AG10803 (cell line): ENCODE data around the gene ANGEL2.

Experiments used
- DNase-seq: peaks from one replicate; pipeline ENCODE4 v3.0.0; 2010; ENCODE audit warnings: low read depth
- H3K4me3 ChIP-seq: 2 replicates; pipeline ENCODE4 v1.5.1; 2011; ENCODE audit warnings: mild to moderate bottlenecking, low read length, control low read depth
- TF ChIP-seq, protein P1 (sequence below): conservative IDR thresholded peaks from 2 replicates; pipeline ENCODE4 v1.5.1; 2011; ENCODE audit warnings: mild to moderate bottlenecking, low read length, control low read depth, inconsistent platforms

Gene ANGEL2

DNA sequence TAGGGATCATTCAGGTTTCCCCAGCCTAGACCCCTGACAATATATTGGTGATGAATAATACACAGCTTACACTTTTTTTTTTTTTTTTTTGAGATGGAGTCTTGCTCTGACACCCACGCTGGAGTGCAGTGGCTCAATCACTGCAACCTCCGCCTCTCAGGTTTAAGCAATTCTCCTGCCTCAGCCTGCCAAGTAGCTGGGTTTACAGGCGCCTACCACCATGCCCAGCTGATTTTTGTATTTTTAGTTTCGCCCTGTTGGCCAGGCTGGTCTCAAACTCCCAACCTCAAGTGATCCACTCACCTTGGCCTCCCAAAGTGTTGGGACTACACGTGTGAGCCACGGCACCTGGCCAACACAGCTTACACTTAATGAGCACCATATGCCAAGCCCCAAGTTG is 58.1 kb downstream of the ANGEL2 start:
- TF ChIP-seq, protein P1, sequence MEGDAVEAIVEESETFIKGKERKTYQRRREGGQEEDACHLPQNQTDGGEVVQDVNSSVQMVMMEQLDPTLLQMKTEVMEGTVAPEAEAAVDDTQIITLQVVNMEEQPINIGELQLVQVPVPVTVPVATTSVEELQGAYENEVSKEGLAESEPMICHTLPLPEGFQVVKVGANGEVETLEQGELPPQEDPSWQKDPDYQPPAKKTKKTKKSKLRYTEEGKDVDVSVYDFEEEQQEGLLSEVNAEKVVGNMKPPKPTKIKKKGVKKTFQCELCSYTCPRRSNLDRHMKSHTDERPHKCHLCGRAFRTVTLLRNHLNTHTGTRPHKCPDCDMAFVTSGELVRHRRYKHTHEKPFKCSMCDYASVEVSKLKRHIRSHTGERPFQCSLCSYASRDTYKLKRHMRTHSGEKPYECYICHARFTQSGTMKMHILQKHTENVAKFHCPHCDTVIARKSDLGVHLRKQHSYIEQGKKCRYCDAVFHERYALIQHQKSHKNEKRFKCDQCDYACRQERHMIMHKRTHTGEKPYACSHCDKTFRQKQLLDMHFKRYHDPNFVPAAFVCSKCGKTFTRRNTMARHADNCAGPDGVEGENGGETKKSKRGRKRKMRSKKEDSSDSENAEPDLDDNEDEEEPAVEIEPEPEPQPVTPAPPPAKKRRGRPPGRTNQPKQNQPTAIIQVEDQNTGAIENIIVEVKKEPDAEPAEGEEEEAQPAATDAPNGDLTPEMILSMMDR: no peak
- no peak overlapping the region for H3K4me3 ChIP-seq
- DNase-seq: no peak

DNA sequence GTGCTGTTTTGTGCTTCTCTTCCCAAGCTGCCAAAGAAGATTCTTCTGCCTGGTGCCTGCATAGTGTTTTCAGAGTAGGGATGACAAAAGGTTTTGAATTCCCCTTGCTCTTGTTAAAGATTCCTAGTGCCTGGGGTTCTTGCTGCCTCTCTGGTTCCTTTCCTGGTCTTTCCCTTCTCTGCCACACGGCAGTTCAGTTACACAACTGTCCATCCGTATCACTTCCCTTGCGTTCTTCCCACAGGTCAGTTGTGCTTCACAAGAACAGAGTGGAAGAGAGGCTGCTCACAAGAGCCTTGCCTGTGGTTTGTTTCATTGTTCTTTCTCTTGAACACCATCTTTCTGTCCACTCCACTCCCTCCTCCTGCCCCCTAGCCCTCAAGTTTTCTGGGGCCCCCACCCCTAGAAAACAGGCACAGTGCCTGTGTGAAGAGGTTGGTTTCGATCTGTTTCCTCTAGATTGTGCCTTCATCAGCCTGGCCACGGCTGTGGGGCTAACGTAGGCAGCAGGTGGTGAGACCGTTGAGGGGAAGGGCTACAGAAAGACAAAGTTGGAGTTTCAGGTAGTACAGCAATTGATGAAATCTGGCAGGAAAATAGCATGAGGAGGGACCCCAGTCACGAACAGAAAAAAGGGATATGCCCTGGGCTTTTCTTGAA is 59.6 kb downstream of the ANGEL2 start:
- H3K4me3 ChIP-seq: no peak overlapping the region
- DNase-seq: no peak
- TF ChIP-seq, protein P1: no peak

DNA sequence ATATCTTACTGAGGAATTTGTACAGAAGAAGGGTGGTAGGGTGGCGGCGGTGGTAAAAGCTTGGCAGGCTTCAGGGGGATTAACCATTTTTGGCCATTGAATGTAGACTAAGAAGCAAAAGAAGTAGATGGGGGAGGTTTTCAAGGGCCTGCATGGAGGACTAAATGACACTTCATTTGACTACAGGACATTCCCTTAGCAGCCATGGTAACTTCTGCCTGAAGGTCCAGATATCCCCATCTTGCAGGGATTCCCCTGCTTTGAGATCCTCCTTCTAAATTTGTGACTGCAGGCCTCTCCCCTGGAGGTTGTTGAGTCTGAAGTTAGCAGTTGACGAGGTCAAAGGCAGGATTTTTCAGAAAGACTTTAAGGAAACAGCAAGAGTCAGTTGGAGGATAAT is 60.6 kb downstream of the ANGEL2 start:
- TF ChIP-seq, protein P1: no peak
- no peak for DNase-seq
- no peak overlapping the region for H3K4me3 ChIP-seq

DNA sequence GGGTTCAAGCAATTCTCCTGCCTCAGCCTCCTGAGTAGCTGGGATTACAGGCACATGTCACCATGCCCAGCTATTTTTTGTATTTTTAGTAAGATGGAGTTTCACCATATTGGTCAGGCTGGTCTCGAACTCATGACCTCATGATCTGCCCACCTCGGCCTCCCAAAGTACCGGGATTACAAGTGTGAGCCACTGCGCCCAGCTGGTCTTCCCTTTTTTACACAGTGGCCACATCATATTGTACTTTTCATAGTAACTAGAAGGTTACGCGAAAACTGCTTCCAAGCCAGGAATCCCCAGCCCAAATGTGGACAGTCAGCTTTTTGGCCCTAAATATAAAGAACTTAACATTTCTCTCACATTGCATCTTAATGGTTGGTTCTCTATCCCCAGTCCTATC is 61.2 kb downstream of the ANGEL2 start:
- no peak overlapping the region for H3K4me3 ChIP-seq
- TF ChIP-seq, protein P1: no peak

DNA sequence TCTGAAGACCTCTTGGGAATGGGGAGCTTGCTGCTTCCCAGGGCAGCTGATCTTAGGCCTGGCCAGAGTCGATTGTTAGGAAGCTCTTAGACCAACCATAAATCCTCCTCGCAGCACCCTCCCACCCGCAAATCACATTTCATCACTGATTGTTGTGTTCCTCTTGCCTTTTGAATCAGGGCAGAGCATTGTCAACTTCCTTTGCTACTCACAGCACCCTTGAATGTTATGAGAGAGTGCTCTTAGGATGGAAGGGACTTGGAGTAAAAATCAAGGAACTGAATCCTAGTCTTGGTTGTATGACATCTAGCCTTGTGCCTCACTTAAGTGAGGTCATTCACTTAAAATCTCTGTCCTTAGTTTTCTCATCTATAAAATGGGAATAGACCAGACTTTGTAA is 62.3 kb downstream of the ANGEL2 start:
- TF ChIP-seq, protein P1: no peak
- H3K4me3 ChIP-seq: no peak overlapping the region
- DNase-seq: no peak

More for the DNA sequence above, 61.2 kb downstream of the ANGEL2 start:
- DNase-seq: no peak

DNA sequence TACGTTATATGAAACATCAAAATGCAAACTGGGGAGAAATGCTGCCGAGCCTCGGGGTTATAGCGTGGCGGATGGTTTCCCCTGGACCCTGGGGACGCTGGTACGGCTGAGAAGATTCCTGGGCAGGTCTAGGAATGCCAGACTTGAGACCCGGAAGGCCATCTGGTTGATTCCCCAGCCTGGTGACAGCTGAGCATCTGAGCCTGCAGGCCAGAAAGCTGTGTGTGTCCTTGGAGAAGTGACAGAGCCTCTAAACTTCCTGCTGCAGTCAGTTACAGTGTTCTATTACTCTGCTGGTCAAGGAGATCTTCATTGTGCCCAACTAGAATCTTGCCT is 63.1 kb downstream of the ANGEL2 start:
- no peak overlapping the region for H3K4me3 ChIP-seq
- TF ChIP-seq, protein P1: no peak
- no peak for DNase-seq

DNA sequence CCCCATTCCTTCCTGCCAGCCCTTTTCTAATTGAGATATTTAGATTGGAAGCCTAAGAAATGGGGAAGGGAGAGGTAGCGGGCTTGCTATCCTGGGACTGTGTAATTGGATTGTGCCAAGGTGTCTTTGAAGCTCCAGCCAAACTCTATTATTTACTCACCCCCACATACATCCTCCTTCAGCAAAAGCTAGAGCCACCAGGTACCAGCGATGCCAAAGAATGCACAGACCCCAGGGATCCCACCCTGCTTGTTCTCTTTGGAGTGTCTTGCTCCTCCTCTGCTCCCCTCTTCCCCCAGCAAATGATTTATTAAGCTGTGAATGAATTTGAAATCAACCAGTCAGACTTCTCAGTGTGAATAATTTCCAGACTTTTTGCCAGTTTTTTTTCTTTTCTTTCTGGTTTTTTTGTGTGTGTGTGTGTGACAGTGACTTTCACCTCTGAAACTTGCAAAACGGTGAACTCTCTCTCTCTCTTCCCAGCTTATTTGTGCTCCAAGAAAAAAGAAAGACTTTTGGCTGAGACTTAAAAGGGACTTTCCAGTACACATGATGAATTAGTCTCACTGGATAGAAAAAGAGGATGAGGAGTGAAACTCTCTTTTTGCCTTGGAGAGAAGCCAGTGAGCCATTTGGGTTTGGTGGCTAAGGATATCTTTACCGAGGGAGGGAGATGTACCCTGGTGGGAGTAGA is 63.6 kb downstream of the ANGEL2 start:
- DNase-seq: no peak
- H3K4me3 ChIP-seq: no peak overlapping the region
- TF ChIP-seq, protein P1: no peak
